GM19438 (cell line): Measurements from ENCODE around the gene BCL2.

Experiments
- ATAC-seq: cut with Tn5 transposase; IDR thresholded peaks from one replicate; pipeline ENCODE4 v1.9.1; 2021; ENCODE audit warnings: low read depth; ENCODE audit not compliant: unreplicated experiment

Gene BCL2

GRCh38 chr18:63312019-63312409 is 7.6 kb downstream of the BCL2 start:
- ATAC-seq = peak; percentile 4

GRCh38 chr18:63311118-63312018 is 8.2 kb downstream of the BCL2 start:
- peak; percentile 65 for ATAC-seq

- ATAC-seq = no peak
Measured at GRCh38 chr18:63309422-63309821, 10.1 kb downstream of the BCL2 start.

GRCh38 chr18:63307551-63308200 is 11.9 kb downstream of the BCL2 start:
- no peak for ATAC-seq

- no peak for ATAC-seq
Measured at GRCh38 chr18:63306819-63307550, 12.6 kb downstream of the BCL2 start.

- no peak for ATAC-seq
Measured at GRCh38 chr18:63306249-63306648, 13.3 kb downstream of the BCL2 start.

- no peak for ATAC-seq
Measured at GRCh38 chr18:63303547-63303946, 16.0 kb downstream of the BCL2 start.

GRCh38 chr18:63302636-63303405 is 16.7 kb downstream of the BCL2 start:
- ATAC-seq = no peak

- ATAC-seq = no peak
Measured at GRCh38 chr18:63302220-63302619, 17.3 kb downstream of the BCL2 start.

- no peak for ATAC-seq
Measured at GRCh38 chr18:63301434-63301833, 18.1 kb downstream of the BCL2 start.

- ATAC-seq = peak; percentile 56
Measured at GRCh38 chr18:63299837-63300745, 19.5 kb downstream of the BCL2 start.

- ATAC-seq = no peak
Measured at GRCh38 chr18:63298400-63299365, 20.9 kb downstream of the BCL2 start.

- no peak for ATAC-seq
Measured at GRCh38 chr18:63297687-63298399, 21.7 kb downstream of the BCL2 start.

- ATAC-seq = no peak
Measured at GRCh38 chr18:63293935-63294334, 25.6 kb downstream of the BCL2 start.

GRCh38 chr18:63292831-63293683 is 26.5 kb downstream of the BCL2 start:
- ATAC-seq = no peak

GRCh38 chr18:63291278-63291677 is 28.3 kb downstream of the BCL2 start:
- ATAC-seq = no peak

- no peak for ATAC-seq
Measured at GRCh38 chr18:63290821-63291200, 28.8 kb downstream of the BCL2 start.
